Measurements from ENCODE around the gene JMJD8.

Gene JMJD8

GRCh38 chr16:640614-641013 is 43.5 kb downstream of the JMJD8 start:
- H3K27ac ChIP-seq, result peak overlapping the region in 7 of 11 experiments; percentile 81 to 91 (median 89); a peak in 10 of 22 replicates
- peaks cover 0 to 18% (median 7%) of the 10 kb centered on the region in 11 experiments; a peak in 7 of 22 replicates for H3K36me3 ChIP-seq
- peak overlapping the region; percentile 86 to 100 (median 99) for H3K4me2 ChIP-seq
- peak overlapping the region; percentile 76 to 95 (median 86); a peak in 18 of 20 replicates for H3K4me3 ChIP-seq
- no peaks in the 10 kb centered on the region for H3K9me3 ChIP-seq (replicated peaks in 1 of 11)
- peaks cover 14 to 34% (median 29%) of the 10 kb centered on the region in 11 experiments; a peak in 18 of 22 replicates for H4K20me1 ChIP-seq
- TF ChIP-seq Cebpa-rat (IDR thresholded peaks at IDR 0.05), result no peak
- H3K27me3 ChIP-seq, result no peaks in the 10 kb centered on the region
- peaks cover 61 to 77% (median 69%) of the 10 kb centered on the region in 10 experiments for H3K4me1 ChIP-seq
- H3K9ac ChIP-seq, result peak overlapping the region; percentile 76 to 92 (median 87); a peak in 18 of 22 replicates

- Histone ChIP-seq H3K27ac (peak overlapping the region in 8 of 11 experiments; percentile 31 to 69 (median 52); a peak in 14 of 22 replicates), H3K9ac (peak overlapping the region in 8 of 11 experiments; percentile 2 to 63 (median 50); a peak in 12 of 22 replicates), H3K4me3 (0 out of 20 replicates have a peak overlapping the region, but pooled peaks of 4 of the 10 experiments have one; percentile 3 to 24 (median 14)), H4K20me1 (peaks cover 14 to 36% (median 24%) of the 10 kb centered on the region in 11 experiments; a peak in 20 of 22 replicates), H3K27me3 (no peaks in the 10 kb centered on the region), H3K4me2 (peak overlapping the region; percentile 66 to 100 (median 83)), H3K9me3 (replicated peaks in 1 of 11) (no peaks in the 10 kb centered on the region), H3K36me3 (peaks cover 5 to 15% (median 8%) of the 10 kb centered on the region in 11 experiments; a peak in 19 of 22 replicates), H3K4me1 (peaks cover 62 to 74% (median 71%) of the 10 kb centered on the region in 10 experiments)
- TF ChIP-seq Cebpa-rat (IDR thresholded peaks at IDR 0.05), result no peak
Measured at GRCh38 chr16:638836-639235, 45.3 kb downstream of the JMJD8 start.

DNA sequence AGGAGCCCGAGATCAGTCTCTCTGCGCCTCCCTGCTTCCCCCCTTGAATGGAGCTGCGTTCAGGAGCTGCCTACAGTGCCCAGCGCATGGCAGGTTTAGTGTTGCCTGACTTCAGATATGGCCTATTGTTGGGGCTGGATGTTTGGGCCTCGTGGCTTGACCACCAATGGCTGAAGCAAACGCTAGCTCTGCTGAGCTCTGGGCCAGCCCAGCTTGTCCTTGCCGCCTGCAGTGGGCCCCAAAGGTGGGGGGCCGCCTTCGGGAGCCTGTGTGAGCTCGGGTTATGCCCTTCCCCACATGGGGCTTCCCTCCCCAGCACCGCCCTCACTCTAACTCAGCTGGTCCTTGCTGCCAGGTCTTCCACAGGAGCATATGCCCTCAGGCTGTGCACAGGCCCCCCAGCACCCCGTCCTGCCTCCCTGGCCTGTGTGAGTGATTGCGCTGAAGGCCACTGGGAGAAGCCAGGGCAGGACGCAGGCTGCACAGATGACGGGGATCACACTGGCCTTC is 46.0 kb downstream of the JMJD8 start:
- Histone ChIP-seq H3K4me2 (peak overlapping the region; percentile 77 to 98 (median 87)), H3K4me3 (peak overlapping the region in 2 of 10 experiments; percentile 56 to 59; a peak in 3 of 20 replicates)

DNA sequence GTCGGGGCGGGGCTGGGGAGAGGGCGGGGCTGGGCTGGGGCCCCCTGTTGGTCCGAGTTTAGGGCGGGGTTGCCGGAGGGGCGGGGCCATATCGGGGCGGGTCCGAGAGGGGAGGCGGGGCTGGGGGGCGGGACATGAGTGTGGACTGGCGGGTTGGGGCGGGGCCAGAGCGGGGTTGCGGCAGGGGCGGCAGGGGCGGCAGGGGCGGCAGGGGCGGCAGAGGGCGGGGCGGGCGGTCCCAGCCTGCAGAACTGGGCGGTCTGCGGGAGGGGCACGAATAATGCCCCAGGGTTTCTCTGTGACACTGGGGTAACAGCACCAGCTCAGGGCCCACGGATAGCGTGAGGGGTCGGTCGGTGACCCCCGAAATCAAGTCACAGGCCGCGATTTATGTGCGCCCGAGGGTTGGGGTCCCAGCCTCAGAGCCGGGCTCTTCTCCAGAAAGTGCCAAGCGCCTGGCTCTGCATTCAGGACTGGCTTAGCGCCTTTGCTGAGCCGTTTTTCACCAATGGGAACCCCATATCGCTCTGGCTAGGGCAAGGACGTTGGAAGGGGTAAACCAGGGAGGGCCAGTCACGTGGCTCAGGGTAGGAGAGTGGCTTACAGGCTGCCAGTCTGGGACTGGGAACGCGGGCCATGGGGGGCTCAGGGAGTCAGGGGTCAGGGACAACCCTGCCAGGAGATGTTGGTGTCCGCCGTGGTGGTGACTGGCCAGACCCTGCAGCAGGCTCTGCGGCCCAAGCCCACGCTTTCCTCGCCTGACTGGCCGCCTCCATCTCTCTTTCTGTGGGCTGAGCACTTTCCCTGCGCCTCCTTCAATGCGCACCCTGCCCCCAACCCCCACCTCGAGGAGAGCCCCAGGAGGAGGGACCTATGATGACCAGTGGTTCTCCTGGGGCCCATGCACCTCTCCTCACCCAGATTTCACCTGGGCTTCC is 46.8 kb downstream of the JMJD8 start:
- H3K27ac ChIP-seq, result peak overlapping the region in 10 of 11 experiments; percentile 19 to 91 (median 86); a peak in 19 of 22 replicates
- peak overlapping the region; percentile 85 to 98 (median 93) for H3K4me3 ChIP-seq
- peaks cover 0 to 36% (median 27%) of the 10 kb centered on the region in 11 experiments; a peak in 19 of 22 replicates for H4K20me1 ChIP-seq
- no peaks in the 10 kb centered on the region for H3K9me3 ChIP-seq (replicated peaks in 1 of 11)
- H3K4me2 ChIP-seq, result peak overlapping the region; percentile 86 to 98 (median 96)
- peaks cover 49 to 59% (median 56%) of the 10 kb centered on the region in 10 experiments for H3K4me1 ChIP-seq
- TF ChIP-seq Cebpa-rat (IDR thresholded peaks at IDR 0.05), result no peak
- peak overlapping the region; percentile 82 to 96 (median 91); a peak in 20 of 22 replicates for H3K9ac ChIP-seq
- no peaks in the 10 kb centered on the region for H3K27me3 ChIP-seq
- peaks cover 15 to 26% (median 23%) of the 10 kb centered on the region in 11 experiments; a peak in 21 of 22 replicates for H3K36me3 ChIP-seq

More for the DNA sequence above, 46.0 kb downstream of the JMJD8 start:
- no peaks in the 10 kb centered on the region for H3K27me3 ChIP-seq
- H3K9ac ChIP-seq, result peak overlapping the region in 8 of 11 experiments; percentile 28 to 72 (median 64); a peak in 8 of 22 replicates
- peak overlapping the region in 8 of 11 experiments; percentile 19 to 61 (median 40); a peak in 11 of 22 replicates for H3K27ac ChIP-seq
- H4K20me1 ChIP-seq, result peaks cover 6 to 36% (median 25%) of the 10 kb centered on the region in 11 experiments; a peak in 21 of 22 replicates
- no peaks in the 10 kb centered on the region for H3K9me3 ChIP-seq (replicated peaks in 1 of 11)
- H3K36me3 ChIP-seq, result peaks cover 12 to 20% (median 16%) of the 10 kb centered on the region in 11 experiments; a peak in 21 of 22 replicates
- TF ChIP-seq Cebpa-rat (IDR thresholded peaks at IDR 0.05), result no peak
- peaks cover 55 to 67% (median 64%) of the 10 kb centered on the region in 10 experiments for H3K4me1 ChIP-seq

DNA sequence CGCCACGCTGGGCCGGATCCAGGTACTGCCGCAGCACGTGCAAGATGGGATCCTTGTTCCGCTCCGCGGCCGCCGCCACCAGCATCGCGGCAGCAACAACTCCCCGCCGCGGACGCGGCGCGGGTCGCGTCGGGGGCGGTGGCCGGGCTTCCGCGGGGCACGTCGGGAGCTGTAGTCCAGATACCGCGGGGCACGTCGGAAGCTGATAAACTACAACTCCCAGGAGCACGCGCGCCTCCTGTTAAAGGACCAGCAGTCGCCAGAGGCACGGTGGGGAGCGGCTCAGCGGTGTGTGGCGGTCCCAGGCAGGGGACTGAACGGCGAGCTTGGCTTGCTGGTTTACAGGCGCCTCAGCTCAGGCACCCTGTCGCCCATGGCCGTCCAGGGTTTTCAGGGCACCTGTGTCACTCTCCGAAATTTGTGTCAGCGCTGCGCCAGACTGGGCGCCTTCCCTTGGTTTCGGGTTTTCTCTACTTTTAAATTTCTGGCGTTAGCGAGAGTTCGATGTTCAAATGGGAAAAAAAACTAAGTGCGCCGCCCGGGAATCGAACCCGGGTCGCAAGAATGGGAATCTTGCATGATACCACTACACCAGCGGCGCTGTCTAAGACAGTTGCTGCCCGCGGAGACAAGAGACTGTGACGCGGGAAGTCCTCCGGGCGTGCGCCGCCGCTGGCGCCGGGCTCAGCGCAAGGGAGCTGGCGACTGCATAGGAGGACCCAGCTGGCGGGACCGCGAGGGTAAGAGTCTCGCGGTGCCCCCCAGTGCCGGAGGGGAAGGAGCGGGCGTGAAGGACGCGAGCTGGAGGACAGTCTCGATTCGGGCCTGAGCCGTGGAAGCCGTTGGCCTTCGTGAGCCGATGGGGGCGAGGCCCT is 47.7 kb downstream of the JMJD8 start, which contains the start of gene METTL26:
TSS of gene METTL26 (minus strand) at position 100 of the 875 bp plus-strand sequence. CDS start at position 85, 15 bp downstream.
- peak within 1 kb of the TSS; percentile 82 to 96 (median 91) for H3K9ac ChIP-seq
- H3K36me3 ChIP-seq, result peaks cover 15 to 28% (median 23%) of the 10 kb centered on the region in 11 experiments; a peak in 21 of 22 replicates
- peaks cover 0 to 39% (median 30%) of the 10 kb centered on the region in 11 experiments; a peak in 19 of 22 replicates for H4K20me1 ChIP-seq
- peak within 1 kb of the TSS; percentile 88 to 98 (median 97) for H3K4me2 ChIP-seq
- TF ChIP-seq Cebpa-rat (IDR thresholded peaks at IDR 0.05), result no peak
- H3K27ac ChIP-seq, result peak within 1 kb of the TSS; percentile 81 to 93 (median 87)
- H3K27me3 ChIP-seq, result no peaks in the 10 kb centered on the region
- peaks cover 49 to 59% (median 54%) of the 10 kb centered on the region in 10 experiments for H3K4me1 ChIP-seq
- H3K9me3 ChIP-seq (replicated peaks in 1 of 11), result no peaks in the 10 kb centered on the region
- peak within 1 kb of the TSS; percentile 85 to 98 (median 93) for H3K4me3 ChIP-seq

DNA sequence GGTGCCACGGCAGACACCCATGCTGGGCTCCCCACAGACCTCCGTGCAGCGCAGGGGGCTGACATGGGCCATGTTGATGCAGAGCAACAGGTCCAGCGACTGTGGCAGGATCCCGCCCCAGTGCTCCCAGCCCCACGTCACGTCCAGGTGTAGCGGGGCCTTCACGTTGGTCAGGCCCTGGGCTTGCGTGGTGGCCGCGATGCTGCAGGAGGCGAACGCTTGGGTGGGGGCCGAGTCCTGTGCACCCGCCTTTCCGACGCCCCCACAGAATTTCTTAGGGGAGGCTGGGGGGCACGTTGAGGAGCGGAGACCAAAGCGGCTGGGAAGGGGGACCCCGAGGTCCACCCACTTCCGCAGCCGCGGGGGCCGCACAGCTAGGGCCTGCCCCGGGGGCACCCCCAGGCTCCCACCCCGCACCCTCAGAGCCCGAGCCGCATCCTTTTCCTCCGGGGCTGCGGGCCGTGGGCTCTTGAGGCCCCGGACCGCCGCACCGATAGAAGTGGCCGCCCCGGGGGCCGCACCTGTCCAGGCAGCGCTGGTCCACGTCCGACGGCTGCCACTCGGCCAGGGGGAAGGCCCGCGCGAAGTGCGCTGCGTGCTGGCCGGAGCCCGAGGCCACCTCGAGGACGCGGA is 48.4 kb downstream of the JMJD8 start:
- Histone ChIP-seq H3K9ac (peak overlapping the region; percentile 82 to 96 (median 91)), H3K9me3 (replicated peaks in 1 of 11) (no peaks in the 10 kb centered on the region), H3K4me2 (peak overlapping the region; percentile 82 to 98 (median 93)), H3K27me3 (no peaks in the 10 kb centered on the region), H4K20me1 (peaks cover 0 to 47% (median 36%) of the 10 kb centered on the region in 11 experiments; a peak in 19 of 22 replicates), H3K4me3 (peak overlapping the region; percentile 85 to 98 (median 93)), H3K36me3 (peaks cover 15 to 28% (median 23%) of the 10 kb centered on the region in 11 experiments; a peak in 21 of 22 replicates), H3K27ac (peak overlapping the region; percentile 81 to 93 (median 87); a peak in 21 of 22 replicates), H3K4me1 (peaks cover 52 to 59% (median 55%) of the 10 kb centered on the region in 10 experiments)
- no peak for TF ChIP-seq Cebpa-rat (IDR thresholded peaks at IDR 0.05)

DNA sequence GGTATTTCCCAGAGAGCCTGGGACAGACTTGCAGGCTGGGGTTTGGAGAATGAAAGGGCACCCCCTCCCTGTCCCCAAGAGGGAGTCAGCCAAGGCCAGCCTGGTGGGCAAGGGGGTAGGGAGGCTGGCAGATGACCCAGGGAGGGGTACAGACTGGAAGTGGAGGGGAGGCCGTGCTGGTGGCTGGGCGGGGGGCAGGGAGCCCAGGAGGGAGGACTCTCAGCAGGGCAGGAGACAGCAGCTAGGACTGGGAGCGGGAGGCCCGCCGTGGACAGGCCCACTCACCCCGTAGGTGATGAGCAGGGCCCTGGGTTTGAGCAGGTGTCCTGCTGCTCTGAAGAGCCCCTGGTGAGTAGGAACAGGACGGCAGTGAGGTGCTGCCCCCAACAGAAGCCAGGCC is 49.1 kb downstream of the JMJD8 start:
- Histone ChIP-seq H3K27me3 (no peaks in the 10 kb centered on the region), H3K4me1 (peaks cover 51 to 59% (median 54%) of the 10 kb centered on the region in 10 experiments), H3K4me3 (peak overlapping the region; percentile 85 to 98 (median 93)), H3K4me2 (peak overlapping the region; percentile 82 to 98 (median 93)), H4K20me1 (peaks cover 0 to 54% (median 36%) of the 10 kb centered on the region in 11 experiments; a peak in 19 of 22 replicates), H3K9ac (peak overlapping the region; percentile 82 to 96 (median 91)), H3K9me3 (replicated peaks in 1 of 11) (no peaks in the 10 kb centered on the region), H3K27ac (peak overlapping the region in 7 of 11 experiments; percentile 81 to 89 (median 85); a peak in 12 of 22 replicates), H3K36me3 (peaks cover 15 to 28% (median 23%) of the 10 kb centered on the region in 11 experiments; a peak in 21 of 22 replicates)
- no peak for TF ChIP-seq Cebpa-rat (IDR thresholded peaks at IDR 0.05)
